IMR-90 (cell line): ENCODE measurements around the gene NSD2. TPM values are rescaled to one million over a fixed set of nuclear protein-coding genes. Genes with fewer than 3 reads are reported as not detected.
A peak's percentile ranks its signal among the peaks of the same experiment; 100 is the strongest.

Experiments
- ATAC-seq: fragments of 200-7000 bp; cut with Tn5 transposase; 2 replicates; pipeline ENCODE4 v1.9.1; 2020; ENCODE audit warnings: low read depth, mild to moderate bottlenecking, moderate library complexity
- BruUV-seq: library from RNA; stranded (reverse); fragments of 400-500 nt; replicated peaks from 2 replicates; lab custom pipeline; 2021; lab: Mats Ljungman, UMichigan
- CTCF ChIA-PET: fragments of 300-600 bp; formaldehyde crosslinking; extraction: SDS; loops from one replicate; lab custom pipeline; 2021; ENCODE audit warnings: antibody characterized with exemption; lab: Yijun Ruan, JAX
- POLR2A ChIA-PET: fragments of 300-600 bp; sonication (Branson Sonifier 250); formaldehyde crosslinking; loops from one replicate; lab custom pipeline; 2022; ENCODE audit warnings: antibody characterized with exemption; ENCODE audit not compliant: unreplicated experiment; lab: Charles Lee
- DNase-seq: peaks from one replicate; pipeline ENCODE4 v3.0.0; 2013
- H2AFZ ChIP-seq: replicated peaks from 2 replicates; pipeline ENCODE3; 2013; ENCODE audit warnings: low read length, mild to moderate bottlenecking; ENCODE audit not compliant: poor library complexity
- H2AK5ac ChIP-seq: 2 replicates; pipeline ENCODE4 v1.6.1; 2013; ENCODE audit warnings: low read depth, low read length, inconsistent platforms
- H2AK9ac ChIP-seq: replicated peaks from 2 replicates; pipeline ENCODE3; 2013; ENCODE audit warnings: mild to moderate bottlenecking, low read depth, low read length, moderate library complexity; ENCODE audit not compliant: poor library complexity
- H2BK120ac ChIP-seq: 2 replicates; pipeline ENCODE4 v1.6.1; 2013; ENCODE audit warnings: low read depth, low read length, inconsistent platforms
- H2BK15ac ChIP-seq: 3 replicates; pipeline ENCODE4 v1.6.1; 2013; ENCODE audit warnings: low read depth, low read length, inconsistent platforms
- H2BK20ac ChIP-seq: 2 replicates; pipeline ENCODE4 v1.6.1; 2013; ENCODE audit warnings: low read depth, mild to moderate bottlenecking, inconsistent platforms, low read length, moderate library complexity
- H2BK5ac ChIP-seq: 2 replicates; pipeline ENCODE4 v1.6.1; 2013; ENCODE audit warnings: mild to moderate bottlenecking, low read depth, low read length, inconsistent platforms; ENCODE audit not compliant: poor library complexity, severe bottlenecking
- H3K14ac ChIP-seq: replicated peaks from 2 replicates; pipeline ENCODE4 v1.6.1; 2013; ENCODE audit warnings: low read depth, low read length, inconsistent platforms
- H3K18ac ChIP-seq: 2 replicates; pipeline ENCODE4 v1.6.1; 2013; ENCODE audit warnings: low read depth, low read length, control low read depth
- H3K23ac ChIP-seq: 2 replicates; pipeline ENCODE4 v1.6.1; 2013; ENCODE audit warnings: low read depth, low read length, inconsistent platforms
- H3K27ac ChIP-seq: 2 replicates; pipeline ENCODE4 v1.5.1; 2013; ENCODE audit warnings: mild to moderate bottlenecking, control low read depth, low read length; ENCODE audit not compliant: insufficient read depth
- H3K27me3 ChIP-seq: 2 replicates; pipeline ENCODE4 v1.6.1; 2013; ENCODE audit warnings: low read length; ENCODE audit not compliant: control insufficient read depth, insufficient read depth
- H3K36me3 ChIP-seq: 2 replicates; pipeline ENCODE4 v1.6.1; 2013; ENCODE audit warnings: low read length, mixed read lengths; ENCODE audit not compliant: control insufficient read depth, insufficient read depth
- H3K4ac ChIP-seq: 2 replicates; pipeline ENCODE4 v1.6.1; 2013; ENCODE audit warnings: low read depth, low read length, inconsistent platforms
- H3K4me1 ChIP-seq: 2 replicates; pipeline ENCODE4 v1.6.1; 2013; ENCODE audit warnings: low read length, mixed read lengths; ENCODE audit not compliant: control insufficient read depth, insufficient read depth
- H3K4me2 ChIP-seq: 2 replicates; pipeline ENCODE4 v1.6.1; 2013; ENCODE audit warnings: low read depth, mild to moderate bottlenecking, control low read depth, low read length, moderate library complexity
- H3K4me3 ChIP-seq: 2 replicates; pipeline ENCODE4 v1.5.1; 2013; ENCODE audit warnings: low read depth, mild to moderate bottlenecking, control low read depth, low read length, moderate library complexity; ENCODE audit not compliant: insufficient read depth
- H3K56ac ChIP-seq: 2 replicates; pipeline ENCODE4 v1.6.1; 2013; ENCODE audit warnings: low read length, inconsistent platforms; ENCODE audit not compliant: insufficient read depth; ENCODE audit errors: extremely low read depth
- H3K79me1 ChIP-seq, 2 experiments: 2 replicates each; pipeline ENCODE4 v1.6.1; 2013; ENCODE audit warnings: low read length in 2 of 2, inconsistent platforms in 1 of 2, low read depth in 1 of 2
- H3K9ac ChIP-seq: 2 replicates; pipeline ENCODE4 v1.6.1; 2013; ENCODE audit warnings: low read depth, low read length, control low read depth
- H3K9me1 ChIP-seq: 2 replicates; pipeline ENCODE4 v1.6.1; 2013; ENCODE audit warnings: low read length, inconsistent platforms; ENCODE audit not compliant: insufficient read depth
- H3K9me3 ChIP-seq: 2 replicates; pipeline ENCODE4 v1.6.1; 2013; ENCODE audit warnings: low read length; ENCODE audit not compliant: control insufficient read depth, insufficient read depth
- H4K20me1 ChIP-seq: 2 replicates; pipeline ENCODE4 v1.6.1; 2013; ENCODE audit warnings: low read length, inconsistent platforms; ENCODE audit not compliant: insufficient read depth
- H4K5ac ChIP-seq: 2 replicates; pipeline ENCODE4 v1.6.1; 2013; ENCODE audit warnings: mild to moderate bottlenecking, low read depth, low read length, control low read depth
- H4K8ac ChIP-seq, 2 experiments: 2 replicates each; pipeline ENCODE4 v1.6.1; 2013; ENCODE audit warnings: low read depth in 2 of 2, low read length in 2 of 2, control low read depth in 1 of 2, inconsistent platforms in 1 of 2
- H4K91ac ChIP-seq: 2 replicates; pipeline ENCODE4 v1.6.1; 2013; ENCODE audit warnings: low read depth, low read length, inconsistent platforms; ENCODE audit not compliant: insufficient read depth
- FOS ChIP-seq: fragments of 150-350 bp; IDR thresholded peaks from 2 replicates; pipeline ENCODE4 v1.6.1; 2016; ENCODE audit warnings: low read depth, low read length
- MAFK ChIP-seq: IDR thresholded peaks from 2 replicates; pipeline ENCODE4 v1.6.1; 2012; ENCODE audit warnings: low read depth, low read length, improper control_type of control experiment
- MAZ ChIP-seq: IDR thresholded peaks from 2 replicates; pipeline ENCODE4 v1.6.1; 2012; ENCODE audit warnings: low read depth, mild to moderate bottlenecking, low read length, improper control_type of control experiment, moderate library complexity, borderline replicate concordance
- MXI1 ChIP-seq: IDR thresholded peaks from 2 replicates; pipeline ENCODE4 v1.6.1; 2012; ENCODE audit warnings: low read depth, mild to moderate bottlenecking, low read length, moderate library complexity, borderline replicate concordance
- NFE2L2 ChIP-seq: fragments of 150-350 bp; IDR thresholded peaks from 2 replicates; pipeline ENCODE4 v1.6.1; 2016; ENCODE audit warnings: low read depth, mild to moderate bottlenecking, low read length
- RCOR1 ChIP-seq: IDR thresholded peaks from 2 replicates; pipeline ENCODE4 v1.6.1; 2012; ENCODE audit warnings: mild to moderate bottlenecking, low read length, improper control_type of control experiment; ENCODE audit not compliant: insufficient replicate concordance
- RFX5 ChIP-seq: IDR thresholded peaks from 2 replicates; pipeline ENCODE4 v1.8.0; 2012; ENCODE audit warnings: low read depth, mild to moderate bottlenecking, low read length, moderate library complexity
- USF2 ChIP-seq: fragments of 150-350 bp; IDR thresholded peaks from 2 replicates; pipeline ENCODE4 v1.6.1; 2017; ENCODE audit warnings: mild to moderate bottlenecking, antibody characterized with exemption, low read length, low read depth
- WGBS, 2 experiments: methylation state at CpG; one replicate each; pipeline versions ENCODE4 v1.1.5 to v1.1.7; 2013; ENCODE audit warnings: missing lambda C conversion rate in 2 of 2; ENCODE audit not compliant: insufficient read length in 1 of 2; ENCODE audit errors: extremely low coverage in 2 of 2; 5-methylcytosine and 5-hydroxymethylcytosine counted together
- dilution Hi-C: fragments of 300-500 bp; cut with HindIII; formaldehyde crosslinking; loops from one replicate; pipeline ENCODE4 v1.14.3; 2018; ENCODE audit warnings: low sequenced_read_pairs; ENCODE audit not compliant: unreplicated experiment
- in situ Hi-C: fragments of 300-500 bp; cut with MboI; formaldehyde crosslinking; loops from 3 replicates; pipeline ENCODE4 v1.14.3; 2019; ENCODE audit warnings: low sequenced_read_pairs, inconsistent platforms, mixed read lengths
- intact Hi-C: fragments of 100-400 bp; cut with micrococcal nuclease; formaldehyde crosslinking; loops from 2 replicates; pipeline ENCODE4 v1.10.0; 2022
- polyA plus RNA-seq, 3 experiments: library from polyadenylated mRNA; depleted of rRNA; stranded (reverse); fragments of >200 nt; gene quantifications; 2 replicates each; pipeline ENCODE4 v1.2.3, GENCODE V29; 2012; ENCODE audit warnings: low replicate concordance in 1 of 3
- total RNA-seq: library from RNA; depleted of rRNA; stranded (reverse); fragments of >200 nt; gene quantifications from 2 replicates; pipeline ENCODE4 v1.2.3, GENCODE V29; 2012
- TF ChIP-seq, protein P1 (sequence below): fragments of 150-350 bp; IDR thresholded peaks from 2 replicates; pipeline ENCODE4 v1.6.1; 2016; ENCODE audit warnings: low read depth, mild to moderate bottlenecking, low read length, moderate library complexity, borderline replicate concordance
- TF ChIP-seq, protein P2 (sequence below): conservative IDR thresholded peaks from 2 replicates; pipeline ENCODE4 v1.5.1; 2012; ENCODE audit warnings: mild to moderate bottlenecking, low read depth, low read length, improper control_type of control experiment

Gene NSD2
- total and polyA plus RNA-seq, 2 of the 4 experiments (the other 2 are of a cell fraction), result 35.9 to 68.1 TPM

- H3K4me1 ChIP-seq, result peaks cover 22% of the 10 kb centered on the region
- no peak overlapping the region for H2BK20ac ChIP-seq
- in situ Hi-C loops, result no loop called here
- H3K27me3 ChIP-seq, result no peaks in the 10 kb centered on the region
- no peak for TF ChIP-seq MAZ
- TF ChIP-seq NFE2L2, result no peak
- TF ChIP-seq MAFK, result no peak
- TF ChIP-seq MXI1, result no peak
- no peak for TF ChIP-seq FOS
- TF ChIP-seq, protein P1, sequence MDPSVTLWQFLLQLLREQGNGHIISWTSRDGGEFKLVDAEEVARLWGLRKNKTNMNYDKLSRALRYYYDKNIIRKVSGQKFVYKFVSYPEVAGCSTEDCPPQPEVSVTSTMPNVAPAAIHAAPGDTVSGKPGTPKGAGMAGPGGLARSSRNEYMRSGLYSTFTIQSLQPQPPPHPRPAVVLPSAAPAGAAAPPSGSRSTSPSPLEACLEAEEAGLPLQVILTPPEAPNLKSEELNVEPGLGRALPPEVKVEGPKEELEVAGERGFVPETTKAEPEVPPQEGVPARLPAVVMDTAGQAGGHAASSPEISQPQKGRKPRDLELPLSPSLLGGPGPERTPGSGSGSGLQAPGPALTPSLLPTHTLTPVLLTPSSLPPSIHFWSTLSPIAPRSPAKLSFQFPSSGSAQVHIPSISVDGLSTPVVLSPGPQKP, result no peak
- TF ChIP-seq RFX5, result no peak
- TF ChIP-seq, protein P2, sequence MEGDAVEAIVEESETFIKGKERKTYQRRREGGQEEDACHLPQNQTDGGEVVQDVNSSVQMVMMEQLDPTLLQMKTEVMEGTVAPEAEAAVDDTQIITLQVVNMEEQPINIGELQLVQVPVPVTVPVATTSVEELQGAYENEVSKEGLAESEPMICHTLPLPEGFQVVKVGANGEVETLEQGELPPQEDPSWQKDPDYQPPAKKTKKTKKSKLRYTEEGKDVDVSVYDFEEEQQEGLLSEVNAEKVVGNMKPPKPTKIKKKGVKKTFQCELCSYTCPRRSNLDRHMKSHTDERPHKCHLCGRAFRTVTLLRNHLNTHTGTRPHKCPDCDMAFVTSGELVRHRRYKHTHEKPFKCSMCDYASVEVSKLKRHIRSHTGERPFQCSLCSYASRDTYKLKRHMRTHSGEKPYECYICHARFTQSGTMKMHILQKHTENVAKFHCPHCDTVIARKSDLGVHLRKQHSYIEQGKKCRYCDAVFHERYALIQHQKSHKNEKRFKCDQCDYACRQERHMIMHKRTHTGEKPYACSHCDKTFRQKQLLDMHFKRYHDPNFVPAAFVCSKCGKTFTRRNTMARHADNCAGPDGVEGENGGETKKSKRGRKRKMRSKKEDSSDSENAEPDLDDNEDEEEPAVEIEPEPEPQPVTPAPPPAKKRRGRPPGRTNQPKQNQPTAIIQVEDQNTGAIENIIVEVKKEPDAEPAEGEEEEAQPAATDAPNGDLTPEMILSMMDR, result no peak
- no peak for TF ChIP-seq RCOR1
- TF ChIP-seq USF2, result no peak
- H2BK15ac ChIP-seq, result no peak overlapping the region
- no peak overlapping the region for H3K4me3 ChIP-seq
- no peak overlapping the region for H3K4ac ChIP-seq
- H2AK5ac ChIP-seq, result no peak overlapping the region
- ChIA-PET CTCF (interaction anchor here (0.7 to 1.4 kb wide), 2 partner anchors 42 to 47 kb away, joined by 3 read pairs; no protein-coding TSS in a partner anchor), POLR2A (no interaction called here)
- no peak overlapping the region; the same call in 1 of the 2 replicates for H3K14ac ChIP-seq
- H3K18ac ChIP-seq, result no peak overlapping the region
- no peak overlapping the region for H3K4me2 ChIP-seq
- H4K8ac ChIP-seq, result no peak overlapping the region
- H3K56ac ChIP-seq, result no peak overlapping the region; the same call in 1 of the 2 replicates
- BruUV-seq, result no TSS peak
- H3K79me1 ChIP-seq, result peaks cover 28 to 79% of the 10 kb centered on the region in 2 experiments
- no peak overlapping the region for H2BK5ac ChIP-seq
- no peak for ATAC-seq
- peaks cover 3% of the 10 kb centered on the region for H3K36me3 ChIP-seq
- no peak for DNase-seq
- dilution Hi-C loops, result no loop called here
- H2AK9ac ChIP-seq, result no peak overlapping the region
- H4K20me1 ChIP-seq, result peaks cover 39% of the 10 kb centered on the region
- H3K9ac ChIP-seq, result no peak overlapping the region
- H3K23ac ChIP-seq, result 0 out of 2 replicates have a peak overlapping the region, but pooled peaks have one; percentile 37
- H3K27ac ChIP-seq, result no peak overlapping the region
- no peak overlapping the region for H2AFZ ChIP-seq
- no peak overlapping the region for H4K91ac ChIP-seq
- intact Hi-C loops, result no loop called here
- H3K9me1 ChIP-seq, result peaks cover 35% of the 10 kb centered on the region
- H4K5ac ChIP-seq, result no peak overlapping the region
- H2BK120ac ChIP-seq, result no peak overlapping the region
- no peaks in the 10 kb centered on the region for H3K9me3 ChIP-seq
- WGBS, 2 experiments, result 50% methylated on average over 2 of the region's 9 CpGs; no CpG with 5 or more reads in 1 of the 2 experiments
Observed at GRCh38 chr4:1852904-1853623, 18.1 kb upstream of the NSD2 start.
